Measurements from ENCODE around the gene STAM2.

- TF ChIP-seq, protein P1, sequence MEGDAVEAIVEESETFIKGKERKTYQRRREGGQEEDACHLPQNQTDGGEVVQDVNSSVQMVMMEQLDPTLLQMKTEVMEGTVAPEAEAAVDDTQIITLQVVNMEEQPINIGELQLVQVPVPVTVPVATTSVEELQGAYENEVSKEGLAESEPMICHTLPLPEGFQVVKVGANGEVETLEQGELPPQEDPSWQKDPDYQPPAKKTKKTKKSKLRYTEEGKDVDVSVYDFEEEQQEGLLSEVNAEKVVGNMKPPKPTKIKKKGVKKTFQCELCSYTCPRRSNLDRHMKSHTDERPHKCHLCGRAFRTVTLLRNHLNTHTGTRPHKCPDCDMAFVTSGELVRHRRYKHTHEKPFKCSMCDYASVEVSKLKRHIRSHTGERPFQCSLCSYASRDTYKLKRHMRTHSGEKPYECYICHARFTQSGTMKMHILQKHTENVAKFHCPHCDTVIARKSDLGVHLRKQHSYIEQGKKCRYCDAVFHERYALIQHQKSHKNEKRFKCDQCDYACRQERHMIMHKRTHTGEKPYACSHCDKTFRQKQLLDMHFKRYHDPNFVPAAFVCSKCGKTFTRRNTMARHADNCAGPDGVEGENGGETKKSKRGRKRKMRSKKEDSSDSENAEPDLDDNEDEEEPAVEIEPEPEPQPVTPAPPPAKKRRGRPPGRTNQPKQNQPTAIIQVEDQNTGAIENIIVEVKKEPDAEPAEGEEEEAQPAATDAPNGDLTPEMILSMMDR (IDR thresholded peaks at IDR 0.05), result no peak
- TF ChIP-seq CBX8 (IDR thresholded peaks at IDR 0.05) (no peak), CEBPB (IDR thresholded peaks at IDR 0.05) (peak in 1 of 2 experiments; percentile 19; a peak in 1 of 4 replicates), EHMT2 (IDR thresholded peaks at IDR 0.05; ENCODE audit: low read depth) (no peak), RAD21 (conservative IDR thresholded peaks at IDR 0.05 in 1 of 2, IDR thresholded peaks at IDR 0.05 in 1 of 2) (no peak), JUN (IDR thresholded peaks at IDR 0.05) (no peak), POLR2A (IDR thresholded peaks at IDR 0.05; ENCODE audit: low read length) (no peak), KDM5A (IDR thresholded peaks at IDR 0.05) (no peak), HDAC2 (IDR thresholded peaks at IDR 0.05) (no peak), EP300 (IDR thresholded peaks at IDR 0.05) (no peak), MYC (IDR thresholded peaks at IDR 0.05; ENCODE audit: borderline replicate concordance, low read length) (no peak)
Measured at GRCh38 chr2:152067823-152068222, 107.7 kb downstream of the STAM2 start.
